KOPT-K1 (cell line): Measurements from ENCODE around the gene SFRP5.

Source experiments
- H3K27ac ChIP-seq: fragments of 200-600 bp; sonication (generic); 2 replicates; pipeline ENCODE4 v1.5.1; 2016; ENCODE audit warnings: antibody characterized with exemption, mild to moderate bottlenecking, low read depth, low read length; ENCODE audit not compliant: poor library complexity, severe bottlenecking
- H3K36me3 ChIP-seq: fragments of 200-600 bp; sonication (generic); 2 replicates; pipeline ENCODE4 v1.5.1; 2017; ENCODE audit warnings: antibody characterized with exemption, mild to moderate bottlenecking, low read length, moderate library complexity; ENCODE audit not compliant: insufficient read depth
- H3K9me3 ChIP-seq: fragments of 200-600 bp; sonication (generic); 2 replicates; pipeline ENCODE4 v1.5.1; 2017; ENCODE audit warnings: antibody characterized with exemption, low read length, mild to moderate bottlenecking; ENCODE audit not compliant: insufficient read depth, poor library complexity, severe bottlenecking

The SFRP5 gene

GRCh38 chr10:97719602-97720001 lies 52.2 kb downstream of the SFRP5 start:
- no peaks in the 10 kb centered on the region for H3K9me3 ChIP-seq
- H3K27ac ChIP-seq = no peak overlapping the region
- no peaks in the 10 kb centered on the region for H3K36me3 ChIP-seq

GRCh38 chr10:97718659-97719142 lies 53.1 kb downstream of the SFRP5 start:
- H3K36me3 ChIP-seq = no peaks in the 10 kb centered on the region
- H3K27ac ChIP-seq = no peak overlapping the region
- no peaks in the 10 kb centered on the region for H3K9me3 ChIP-seq

- no peaks in the 10 kb centered on the region for H3K9me3 ChIP-seq
- no peaks in the 10 kb centered on the region for H3K36me3 ChIP-seq
- no peak overlapping the region for H3K27ac ChIP-seq
These were observed 53.6 kb downstream of the SFRP5 start for GRCh38 chr10:97718178-97718577.

- Histone ChIP-seq H3K27ac (no peak overlapping the region), H3K9me3 (no peaks in the 10 kb centered on the region), H3K36me3 (no peaks in the 10 kb centered on the region)
These were observed 54.2 kb downstream of the SFRP5 start for GRCh38 chr10:97717627-97718026.
